ENCODE data around the gene NELL1. TPM values are rescaled to one million over a fixed set of nuclear protein-coding genes. Genes with fewer than 3 reads are reported as not detected.

Gene NELL1
- total and polyA plus RNA-seq, 7 donors: 0.34 to 1.1 (median 0.62) TPM; not detected in 3

DNA sequence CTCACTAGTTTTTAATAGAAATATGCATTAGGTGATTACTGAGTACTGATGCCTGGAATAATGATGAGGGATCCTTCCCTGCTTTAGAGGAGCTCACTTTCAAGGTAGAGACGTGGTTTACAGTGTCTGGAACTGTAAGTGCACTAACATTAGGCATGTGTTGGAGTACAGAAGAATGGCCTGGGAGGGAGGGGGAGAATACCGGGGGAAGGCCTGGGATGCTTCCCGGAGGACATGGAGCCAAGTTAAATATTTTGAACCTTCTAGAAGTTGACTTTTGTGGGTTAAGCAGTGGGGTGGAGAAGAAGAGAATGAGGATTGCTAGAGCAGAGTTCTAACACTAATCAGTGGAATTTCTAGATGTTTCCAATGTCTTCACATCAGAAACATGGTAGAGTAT is 261.6 kb downstream of the NELL1 start:
- H3K9me3 ChIP-seq: peaks cover 0 to 2% (median 0%) of the 10 kb centered on the region in 4 donors
- TF ChIP-seq, protein P1, sequence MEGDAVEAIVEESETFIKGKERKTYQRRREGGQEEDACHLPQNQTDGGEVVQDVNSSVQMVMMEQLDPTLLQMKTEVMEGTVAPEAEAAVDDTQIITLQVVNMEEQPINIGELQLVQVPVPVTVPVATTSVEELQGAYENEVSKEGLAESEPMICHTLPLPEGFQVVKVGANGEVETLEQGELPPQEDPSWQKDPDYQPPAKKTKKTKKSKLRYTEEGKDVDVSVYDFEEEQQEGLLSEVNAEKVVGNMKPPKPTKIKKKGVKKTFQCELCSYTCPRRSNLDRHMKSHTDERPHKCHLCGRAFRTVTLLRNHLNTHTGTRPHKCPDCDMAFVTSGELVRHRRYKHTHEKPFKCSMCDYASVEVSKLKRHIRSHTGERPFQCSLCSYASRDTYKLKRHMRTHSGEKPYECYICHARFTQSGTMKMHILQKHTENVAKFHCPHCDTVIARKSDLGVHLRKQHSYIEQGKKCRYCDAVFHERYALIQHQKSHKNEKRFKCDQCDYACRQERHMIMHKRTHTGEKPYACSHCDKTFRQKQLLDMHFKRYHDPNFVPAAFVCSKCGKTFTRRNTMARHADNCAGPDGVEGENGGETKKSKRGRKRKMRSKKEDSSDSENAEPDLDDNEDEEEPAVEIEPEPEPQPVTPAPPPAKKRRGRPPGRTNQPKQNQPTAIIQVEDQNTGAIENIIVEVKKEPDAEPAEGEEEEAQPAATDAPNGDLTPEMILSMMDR (IDR thresholded peaks at IDR 0.05): no peak
- TF ChIP-seq POLR2AphosphoS5 (IDR thresholded peaks at IDR 0.05) (no peak), EP300 (IDR thresholded peaks at IDR 0.05) (no peak), POLR2A (IDR thresholded peaks at IDR 0.05) (no peak)
- no peak for DNase-seq
- intact Hi-C loops (cut with DNase I): no loop called here
- 50 to 74% methylated on average over 3 of the region's 3 CpGs for WGBS, 2 donors
- no peak overlapping the region for H3K27ac ChIP-seq
- no peaks in the 10 kb centered on the region for H3K4me1 ChIP-seq
- no peaks in the 10 kb centered on the region for H3K27me3 ChIP-seq
- H3K36me3 ChIP-seq: no peaks in the 10 kb centered on the region
- H3K4me3 ChIP-seq: no peak overlapping the region

- Histone ChIP-seq H3K9me3 (peaks cover 0 to 2% (median 0%) of the 10 kb centered on the region in 4 donors), H3K4me3 (no peak overlapping the region), H3K27me3 (no peaks in the 10 kb centered on the region), H3K4me1 (no peaks in the 10 kb centered on the region), H3K36me3 (no peaks in the 10 kb centered on the region), H3K27ac (no peak overlapping the region)
- TF ChIP-seq POLR2AphosphoS5 (IDR thresholded peaks at IDR 0.05) (no peak), POLR2A (IDR thresholded peaks at IDR 0.05) (no peak), EP300 (IDR thresholded peaks at IDR 0.05) (no peak)
- TF ChIP-seq, protein P1 (IDR thresholded peaks at IDR 0.05): no peak
- intact Hi-C loops (cut with DNase I): no loop called here
- no peak for DNase-seq
- WGBS, 2 donors: 65 to 80% methylated on average over 3 of the region's 3 CpGs
Observed at GRCh38 chr11:20933086-20933485, 263.7 kb downstream of the NELL1 start.

- no peak for DNase-seq
- intact Hi-C loops (cut with DNase I): no loop called here
- Histone ChIP-seq H3K36me3 (no peaks in the 10 kb centered on the region), H3K4me1 (no peaks in the 10 kb centered on the region), H3K27me3 (no peaks in the 10 kb centered on the region), H3K27ac (no peak overlapping the region), H3K9me3 (peaks cover 0 to 2% (median 0%) of the 10 kb centered on the region in 4 donors), H3K4me3 (no peak overlapping the region)
- TF ChIP-seq, protein P1 (IDR thresholded peaks at IDR 0.05): no peak
- TF ChIP-seq EP300 (IDR thresholded peaks at IDR 0.05) (no peak), POLR2A (IDR thresholded peaks at IDR 0.05) (no peak), POLR2AphosphoS5 (IDR thresholded peaks at IDR 0.05) (no peak)
- WGBS, 2 donors: 84 to 86% methylated on average over 3 of the region's 3 CpGs
Observed at GRCh38 chr11:20933958-20934357, 264.6 kb downstream of the NELL1 start.

DNA sequence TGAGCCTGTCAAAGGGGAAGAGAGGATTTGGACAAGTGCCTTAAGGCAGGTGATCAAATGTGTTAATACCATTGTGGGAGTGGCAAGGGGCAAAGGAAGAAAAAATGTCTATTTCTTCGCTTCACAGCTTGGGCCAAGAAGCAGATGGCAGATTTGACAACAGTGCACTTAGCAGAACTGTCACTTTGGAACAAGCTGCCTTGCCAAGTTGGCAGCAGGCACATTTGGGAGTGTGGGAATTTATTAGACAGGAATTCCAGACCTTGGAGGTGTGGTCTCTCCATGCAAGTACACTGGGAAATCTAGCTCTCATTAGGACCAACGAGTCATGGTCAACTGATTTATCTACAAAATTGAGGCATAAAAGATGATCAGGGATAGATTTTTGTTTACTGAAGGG is 265.1 kb downstream of the NELL1 start:
- intact Hi-C loops (cut with DNase I): no loop called here
- peaks cover 0 to 2% (median 0%) of the 10 kb centered on the region in 4 donors for H3K9me3 ChIP-seq
- no peaks in the 10 kb centered on the region for H3K27me3 ChIP-seq
- TF ChIP-seq POLR2A (IDR thresholded peaks at IDR 0.05) (no peak), POLR2AphosphoS5 (IDR thresholded peaks at IDR 0.05) (no peak), EP300 (IDR thresholded peaks at IDR 0.05) (no peak)
- TF ChIP-seq, protein P1 (IDR thresholded peaks at IDR 0.05): no peak
- no peak overlapping the region for H3K27ac ChIP-seq
- DNase-seq: no peak
- no peaks in the 10 kb centered on the region for H3K4me1 ChIP-seq
- no peaks in the 10 kb centered on the region for H3K36me3 ChIP-seq
- H3K4me3 ChIP-seq: no peak overlapping the region
- 49 to 71% methylated on average over 2 of the region's 2 CpGs for WGBS, 2 donors

DNA sequence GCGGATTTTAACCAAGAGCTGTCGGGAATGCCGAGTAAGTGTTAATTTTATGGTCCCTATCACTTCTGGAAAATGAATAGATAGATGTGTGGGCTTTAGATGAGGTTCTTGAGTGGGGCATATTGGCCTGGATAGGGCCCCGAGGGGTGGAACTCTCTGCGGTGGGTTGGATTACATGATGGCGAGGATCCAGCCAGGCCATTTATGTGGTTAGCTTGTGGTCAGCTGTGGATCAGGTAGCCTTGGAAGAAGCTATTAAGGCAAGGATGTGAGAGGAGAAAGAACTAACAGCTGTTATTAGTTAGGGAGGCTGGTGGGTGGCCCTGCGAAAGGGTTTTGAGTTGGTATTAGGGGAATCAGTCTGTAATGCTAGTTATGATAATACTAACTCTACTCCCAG is 268.4 kb downstream of the NELL1 start:
- no peaks in the 10 kb centered on the region for H3K27me3 ChIP-seq
- WGBS, 2 donors: 77 to 90% methylated on average over 7 of the region's 7 CpGs
- no peaks in the 10 kb centered on the region for H3K36me3 ChIP-seq
- DNase-seq: no peak
- no peak overlapping the region for H3K4me3 ChIP-seq
- intact Hi-C loops (cut with DNase I): no loop called here
- H3K4me1 ChIP-seq: no peaks in the 10 kb centered on the region
- no peak for TF ChIP-seq POLR2AphosphoS5 (IDR thresholded peaks at IDR 0.05)
- TF ChIP-seq EP300 (IDR thresholded peaks at IDR 0.05): no peak
- TF ChIP-seq, protein P1 (IDR thresholded peaks at IDR 0.05): no peak
- TF ChIP-seq POLR2A (IDR thresholded peaks at IDR 0.05): no peak
- H3K9me3 ChIP-seq: no peaks in the 10 kb centered on the region
- no peak overlapping the region for H3K27ac ChIP-seq
